PC-9 (cell line): ENCODE results near the gene MAGI1. TPM values are rescaled to one million over a fixed set of nuclear protein-coding genes. Genes with fewer than 3 reads are reported as not detected.

ENCODE experiments used
- BruUV-seq: library from RNA; stranded (reverse); fragments of 400-500 nt; replicated peaks from 2 replicates; lab custom pipeline; 2021; lab: Mats Ljungman, UMichigan
- CTCF ChIA-PET: fragments of 300-600 bp; sonication (Branson Sonifier 250); formaldehyde crosslinking; loops from one replicate; lab custom pipeline; 2022; ENCODE audit warnings: antibody characterized with exemption; lab: Charles Lee
- POLR2A ChIA-PET: fragments of 300-600 bp; sonication (Branson Sonifier 250); formaldehyde crosslinking; loops from one replicate; lab custom pipeline; 2022; ENCODE audit warnings: antibody characterized with exemption; ENCODE audit not compliant: unreplicated experiment; lab: Charles Lee
- DNase-seq, 2 experiments: peaks; one replicate each; pipeline versions ENCODE4 v3.0.0 to v3.0.0-alpha.2; 2015 to 2022; ENCODE audit warnings: mixed read lengths in 1 of 2
- H2AFZ ChIP-seq: fragments of 200-600 bp; sonication (generic); 2 replicates; pipeline ENCODE4 v1.8.1; 2017; ENCODE audit warnings: antibody characterized with exemption
- H3F3A ChIP-seq: fragments of 200-600 bp; sonication (generic); 2 replicates; pipeline ENCODE4 v1.8.1; 2017; ENCODE audit warnings: antibody characterized with exemption, mild to moderate bottlenecking, low read depth; ENCODE audit not compliant: insufficient read depth
- H3K27ac ChIP-seq: fragments of 200-600 bp; sonication (generic); 2 replicates; pipeline ENCODE4 v1.6.1; 2016; ENCODE audit warnings: mixed run types
- H3K27me3 ChIP-seq: fragments of 200-600 bp; sonication (generic); 2 replicates; pipeline ENCODE4 v1.6.1; 2016; ENCODE audit warnings: low read depth, mixed run types; ENCODE audit not compliant: insufficient read depth
- H3K36me3 ChIP-seq: fragments of 200-600 bp; sonication (generic); 2 replicates; pipeline ENCODE4 v1.6.1; 2016; ENCODE audit warnings: low read depth, mixed run types
- H3K4me1 ChIP-seq: fragments of 200-600 bp; sonication (generic); replicated peaks from 2 replicates; pipeline ENCODE4 v1.6.1; 2016; ENCODE audit warnings: mixed run types; ENCODE audit not compliant: insufficient read depth
- H3K4me2 ChIP-seq: fragments of 200-600 bp; sonication (generic); 2 replicates; pipeline ENCODE4 v1.6.1; 2017; ENCODE audit warnings: mixed run types
- H3K4me3 ChIP-seq: fragments of 200-600 bp; sonication (generic); 2 replicates; pipeline ENCODE4 v1.6.1; 2016; ENCODE audit warnings: mixed run types
- H3K79me2 ChIP-seq: fragments of 200-600 bp; sonication (generic); 2 replicates; pipeline ENCODE4 v1.6.1; 2017; ENCODE audit warnings: low read depth, mixed run types
- H3K9me2 ChIP-seq: fragments of 200-600 bp; sonication (generic); 2 replicates; pipeline ENCODE4 v1.8.1; 2017; ENCODE audit warnings: mild to moderate bottlenecking; ENCODE audit not compliant: insufficient read depth
- H3K9me3 ChIP-seq: fragments of 200-600 bp; sonication (generic); 2 replicates; pipeline ENCODE4 v1.8.1; 2016; ENCODE audit warnings: low read depth; ENCODE audit not compliant: insufficient read depth
- H4K20me1 ChIP-seq: fragments of 200-600 bp; sonication (generic); 2 replicates; pipeline ENCODE4 v1.8.1; 2017; ENCODE audit not compliant: insufficient read depth
- EZH2 ChIP-seq: fragments of 200-600 bp; sonication (generic); IDR thresholded peaks from 2 replicates; pipeline ENCODE4 v1.8.0; 2017; ENCODE audit warnings: antibody characterized with exemption, low read depth
- intact Hi-C: fragments of 100-400 bp; cut with micrococcal nuclease; formaldehyde crosslinking; loops from one replicate; pipeline ENCODE4 v1.10.0; 2022; ENCODE audit not compliant: unreplicated experiment
- total RNA-seq: library from RNA; stranded (reverse); gene quantifications from 2 replicates; pipeline ENCODE4 v1.2.3, GENCODE V29; 2021
- TF ChIP-seq, protein P1 (sequence below): fragments of 200-600 bp; sonication (generic); conservative IDR thresholded peaks from 2 replicates; pipeline ENCODE4 v1.6.1; 2017; ENCODE audit warnings: mixed run types, antibody characterized with exemption, mild to moderate bottlenecking, moderate library complexity

Gene MAGI1
- total RNA-seq, 1 experiment from 2014 or later = 23.3 TPM

DNA sequence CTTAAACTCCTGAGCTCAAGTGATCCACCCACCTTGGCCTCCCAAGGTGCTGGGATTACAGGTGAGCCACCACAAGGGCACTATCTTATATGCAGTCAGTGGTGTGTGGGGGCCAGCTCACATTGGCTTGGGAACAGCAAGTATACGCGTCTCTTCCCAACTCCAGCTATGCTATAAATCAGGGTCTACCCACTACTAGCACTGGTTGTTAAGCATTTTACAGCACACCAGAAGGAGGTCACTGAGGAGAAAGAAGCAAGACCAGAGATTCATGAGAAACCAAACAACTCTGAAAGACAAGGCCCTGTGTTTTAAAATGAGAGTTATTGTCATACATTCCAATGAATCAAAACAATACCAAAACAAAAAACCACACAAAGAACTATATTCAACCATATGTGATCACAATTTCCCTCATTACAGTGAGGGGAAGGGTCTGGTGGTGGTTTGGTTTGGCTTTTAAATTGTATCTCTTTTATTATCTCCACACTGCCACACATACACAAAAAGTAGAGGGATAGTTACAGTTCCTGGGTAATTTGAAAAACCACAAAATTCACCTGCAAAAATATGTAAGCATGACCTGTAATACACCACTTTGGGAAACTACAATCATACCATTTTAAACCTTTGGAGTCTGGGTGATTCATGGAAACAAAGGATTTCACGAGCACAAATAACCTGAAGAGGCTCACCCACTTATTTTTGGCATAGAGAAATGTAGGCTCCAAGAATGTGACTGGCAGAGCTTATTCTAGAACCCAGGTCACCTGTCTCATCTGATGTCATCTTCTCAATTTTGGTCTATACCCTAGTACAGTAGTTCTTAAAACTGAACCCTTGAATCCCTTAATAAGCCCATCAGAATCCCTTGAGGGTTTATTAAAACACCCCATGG, 5.2 kb downstream of the MAGI1 start:
- no peak for DNase-seq
- POLR2A ChIA-PET = interaction anchor here (0.6 kb wide), 1 partner anchor 428 kb away, joined by 3 read pairs; no protein-coding TSS in a partner anchor
- no peaks in the 10 kb centered on the region for H3K27me3 ChIP-seq
- no peak overlapping the region for H3K27ac ChIP-seq
- no TSS peak for BruUV-seq
- intact Hi-C loops = no loop called here
- H3F3A ChIP-seq = no peaks in the 10 kb centered on the region
- peaks cover 21% of the 10 kb centered on the region for H3K4me1 ChIP-seq
- CTCF ChIA-PET = interaction anchor here (0.6 kb wide), 1 partner anchor 139 kb away, joined by 3 read pairs; no protein-coding TSS in a partner anchor
- H3K9me2 ChIP-seq = no peaks in the 10 kb centered on the region
- H3K36me3 ChIP-seq = no peaks in the 10 kb centered on the region
- H3K9me3 ChIP-seq = no peaks in the 10 kb centered on the region
- H4K20me1 ChIP-seq = no peaks in the 10 kb centered on the region
- H3K79me2 ChIP-seq = peaks cover 88% of the 10 kb centered on the region
- no peak overlapping the region for H3K4me3 ChIP-seq
- TF ChIP-seq, protein P1, sequence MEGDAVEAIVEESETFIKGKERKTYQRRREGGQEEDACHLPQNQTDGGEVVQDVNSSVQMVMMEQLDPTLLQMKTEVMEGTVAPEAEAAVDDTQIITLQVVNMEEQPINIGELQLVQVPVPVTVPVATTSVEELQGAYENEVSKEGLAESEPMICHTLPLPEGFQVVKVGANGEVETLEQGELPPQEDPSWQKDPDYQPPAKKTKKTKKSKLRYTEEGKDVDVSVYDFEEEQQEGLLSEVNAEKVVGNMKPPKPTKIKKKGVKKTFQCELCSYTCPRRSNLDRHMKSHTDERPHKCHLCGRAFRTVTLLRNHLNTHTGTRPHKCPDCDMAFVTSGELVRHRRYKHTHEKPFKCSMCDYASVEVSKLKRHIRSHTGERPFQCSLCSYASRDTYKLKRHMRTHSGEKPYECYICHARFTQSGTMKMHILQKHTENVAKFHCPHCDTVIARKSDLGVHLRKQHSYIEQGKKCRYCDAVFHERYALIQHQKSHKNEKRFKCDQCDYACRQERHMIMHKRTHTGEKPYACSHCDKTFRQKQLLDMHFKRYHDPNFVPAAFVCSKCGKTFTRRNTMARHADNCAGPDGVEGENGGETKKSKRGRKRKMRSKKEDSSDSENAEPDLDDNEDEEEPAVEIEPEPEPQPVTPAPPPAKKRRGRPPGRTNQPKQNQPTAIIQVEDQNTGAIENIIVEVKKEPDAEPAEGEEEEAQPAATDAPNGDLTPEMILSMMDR = no peak
- TF ChIP-seq EZH2 = no peak
- no peak overlapping the region for H2AFZ ChIP-seq
- no peak overlapping the region for H3K4me2 ChIP-seq

DNA sequence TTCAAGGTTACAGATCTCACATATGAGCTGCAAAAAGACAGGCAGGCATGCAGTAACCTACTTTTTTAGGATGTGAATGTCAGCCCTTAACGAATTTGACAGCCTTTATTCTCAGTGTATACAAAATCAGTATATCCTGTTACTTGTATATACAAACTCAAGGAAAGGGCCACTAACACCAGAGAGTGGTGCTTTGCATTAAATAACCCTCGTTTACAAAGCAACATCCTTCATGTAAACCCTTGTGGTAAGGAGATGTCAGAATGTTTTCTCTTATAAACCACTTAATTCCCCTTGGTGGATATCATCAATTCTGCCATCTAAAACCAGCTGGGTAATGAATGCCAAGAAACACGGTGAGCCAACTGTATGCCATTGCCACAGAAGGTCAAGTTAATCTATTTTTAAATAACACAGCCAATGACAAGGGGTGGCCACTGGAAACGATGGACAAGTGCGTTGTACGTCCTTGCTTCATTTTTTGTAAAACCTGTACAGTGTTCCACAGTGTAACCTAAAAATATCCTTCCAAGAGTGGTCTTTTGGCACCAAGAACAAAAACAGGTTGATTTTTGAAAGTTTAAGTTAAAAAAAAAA, 7.5 kb downstream of the MAGI1 start:
- Histone ChIP-seq H2AFZ (no peak overlapping the region), H4K20me1 (no peaks in the 10 kb centered on the region), H3K27ac (no peak overlapping the region), H3F3A (no peaks in the 10 kb centered on the region), H3K27me3 (no peaks in the 10 kb centered on the region), H3K79me2 (peaks cover 85% of the 10 kb centered on the region), H3K4me2 (no peak overlapping the region), H3K4me3 (no peak overlapping the region), H3K9me3 (no peaks in the 10 kb centered on the region), H3K4me1 (peaks cover 12% of the 10 kb centered on the region), H3K9me2 (no peaks in the 10 kb centered on the region), H3K36me3 (no peaks in the 10 kb centered on the region)
- ChIA-PET CTCF (no interaction called here), POLR2A (no interaction called here)
- intact Hi-C loops = no loop called here
- TF ChIP-seq EZH2 = no peak
- TF ChIP-seq, protein P1 = no peak
- BruUV-seq = no TSS peak
- no peak for DNase-seq

DNA sequence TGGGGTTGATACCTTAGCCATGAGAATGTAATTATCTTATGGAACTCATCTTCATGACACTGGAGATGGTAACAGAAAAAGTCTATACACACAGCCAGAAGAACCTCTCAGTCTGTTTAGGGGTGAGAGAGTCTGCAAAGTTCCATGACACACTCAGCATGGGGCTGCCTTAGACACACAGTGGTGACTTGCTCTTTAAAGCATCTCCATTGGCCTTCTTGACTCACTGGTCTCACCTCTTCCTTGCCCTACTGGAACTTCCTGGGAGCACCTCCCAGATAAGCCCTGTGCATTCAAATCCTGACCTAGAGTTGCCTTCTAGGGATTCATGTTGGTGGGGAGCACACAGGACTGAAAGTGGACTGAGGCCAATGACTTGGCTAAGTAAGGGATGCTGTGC, 9.3 kb downstream of the MAGI1 start:
- H3K4me2 ChIP-seq = no peak overlapping the region
- no peak overlapping the region for H2AFZ ChIP-seq
- CTCF ChIA-PET = interaction anchor here (0.6 kb wide), 1 partner anchor 15 kb away, joined by 3 read pairs; no protein-coding TSS in a partner anchor
- no peak overlapping the region for H3K27ac ChIP-seq
- no peaks in the 10 kb centered on the region for H3F3A ChIP-seq
- POLR2A ChIA-PET = no interaction called here
- no peak overlapping the region for H3K4me3 ChIP-seq
- H3K27me3 ChIP-seq = no peaks in the 10 kb centered on the region
- DNase-seq = no peak
- intact Hi-C loops = no loop called here
- H4K20me1 ChIP-seq = no peaks in the 10 kb centered on the region
- BruUV-seq = no TSS peak
- TF ChIP-seq EZH2 = no peak
- TF ChIP-seq, protein P1 = no peak
- H3K9me3 ChIP-seq = no peaks in the 10 kb centered on the region
- no peaks in the 10 kb centered on the region for H3K36me3 ChIP-seq
- peaks cover 83% of the 10 kb centered on the region for H3K79me2 ChIP-seq
- H3K9me2 ChIP-seq = no peaks in the 10 kb centered on the region
- no peaks in the 10 kb centered on the region for H3K4me1 ChIP-seq
